GM18868 (cell line): Measurements from ENCODE around the gene SNPH.

Experiments
- ATAC-seq: cut with Tn5 transposase; IDR thresholded peaks from one replicate; pipeline ENCODE4 v1.9.1; 2021; ENCODE audit warnings: mild to moderate bottlenecking, moderate library complexity; ENCODE audit not compliant: unreplicated experiment

The SNPH gene

GRCh38 chr20:1321654-1321939 lies 55.5 kb downstream of the SNPH start:
- ATAC-seq, result no peak

DNA sequence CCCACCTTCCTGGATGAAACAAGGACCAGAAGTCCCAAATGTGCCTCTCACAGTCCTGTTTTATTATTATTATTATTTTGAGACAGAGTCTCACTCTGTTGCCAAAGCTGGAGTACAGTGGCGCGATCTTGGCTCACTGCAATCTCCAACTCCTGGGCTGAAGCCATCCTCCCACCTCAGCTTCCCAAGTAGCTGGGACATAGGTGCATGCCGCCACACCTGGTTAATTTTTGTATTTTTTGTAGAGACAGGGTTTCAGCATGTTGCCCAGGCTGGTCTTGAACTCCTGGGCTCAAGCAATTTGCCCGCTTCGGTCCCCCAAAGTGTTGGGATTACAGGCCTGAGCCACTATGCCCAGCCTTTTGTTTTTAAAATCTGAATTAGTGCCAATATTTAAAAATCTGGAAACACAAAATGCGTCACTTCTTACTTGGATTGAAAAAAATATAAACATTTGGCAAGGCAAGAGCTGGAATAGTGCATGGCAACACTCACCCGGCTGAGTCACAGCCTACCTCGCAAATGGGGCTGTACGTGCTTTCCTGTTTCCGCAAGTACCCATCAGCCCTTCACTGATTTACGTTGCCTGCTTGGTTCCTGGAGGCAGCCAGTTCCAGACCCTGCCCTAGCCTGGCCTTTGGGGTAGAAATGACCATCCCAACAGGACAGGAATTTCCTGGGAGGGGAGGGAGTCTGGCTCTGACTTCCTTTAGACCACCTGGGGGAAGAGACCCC lies 56.6 kb downstream of the SNPH start:
- ATAC-seq, result no peak

DNA sequence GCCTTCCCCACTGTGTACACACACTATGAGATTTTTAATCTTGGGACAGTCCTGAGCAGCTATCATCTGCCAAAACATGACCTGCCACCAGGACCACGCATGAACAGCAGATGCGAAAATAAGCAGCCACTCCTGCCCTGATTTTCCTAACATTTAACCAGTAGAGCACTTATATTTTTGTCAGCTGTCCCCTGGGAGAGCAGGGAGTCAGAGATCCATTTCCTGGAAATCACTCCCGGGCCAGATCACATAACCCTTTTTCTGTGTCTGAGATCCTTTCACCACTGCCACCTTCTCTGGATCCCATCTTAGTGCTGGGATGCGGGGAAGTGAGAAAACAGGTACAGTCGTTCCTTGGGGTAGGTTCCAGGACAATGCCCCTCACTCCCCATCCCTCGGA lies 57.2 kb downstream of the SNPH start:
- no peak for ATAC-seq

DNA sequence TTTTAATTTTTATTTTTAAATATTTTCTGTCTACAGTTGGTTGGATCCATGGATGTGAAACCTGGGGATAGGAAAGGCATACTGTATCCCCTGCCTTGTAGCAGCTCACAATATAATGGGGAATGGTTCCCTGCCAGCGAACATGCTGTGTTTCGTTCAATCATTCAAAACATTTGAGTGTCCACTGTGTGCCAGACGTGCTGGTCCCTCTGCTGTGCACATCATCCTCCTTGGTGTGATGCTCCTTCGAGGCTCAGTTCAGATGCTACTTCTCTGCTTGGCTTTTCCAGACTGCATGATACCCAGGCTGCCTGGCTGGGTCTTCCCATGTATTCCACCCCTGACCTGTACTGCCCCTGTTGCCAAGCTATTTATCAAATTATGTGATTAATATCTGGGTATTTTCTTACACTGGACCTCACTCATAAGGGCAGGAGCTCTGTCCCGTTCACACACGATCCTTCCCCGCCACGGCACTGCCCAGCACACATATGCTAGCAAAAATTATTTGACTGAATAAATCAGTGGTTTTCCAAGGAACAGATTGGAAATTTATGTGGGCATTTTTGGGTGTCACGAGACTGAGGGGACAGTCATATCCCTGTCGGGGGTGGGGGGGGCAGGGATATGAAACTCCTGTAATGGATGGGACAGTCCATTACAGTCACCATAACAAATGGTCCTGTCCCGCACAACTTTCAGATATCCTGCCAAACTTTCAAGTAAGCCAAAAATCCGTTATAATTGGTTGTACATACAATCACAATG lies 57.9 kb downstream of the SNPH start:
- ATAC-seq, result no peak

GRCh38 chr20:1324598-1325172 lies 58.6 kb downstream of the SNPH start:
- no peak for ATAC-seq

DNA sequence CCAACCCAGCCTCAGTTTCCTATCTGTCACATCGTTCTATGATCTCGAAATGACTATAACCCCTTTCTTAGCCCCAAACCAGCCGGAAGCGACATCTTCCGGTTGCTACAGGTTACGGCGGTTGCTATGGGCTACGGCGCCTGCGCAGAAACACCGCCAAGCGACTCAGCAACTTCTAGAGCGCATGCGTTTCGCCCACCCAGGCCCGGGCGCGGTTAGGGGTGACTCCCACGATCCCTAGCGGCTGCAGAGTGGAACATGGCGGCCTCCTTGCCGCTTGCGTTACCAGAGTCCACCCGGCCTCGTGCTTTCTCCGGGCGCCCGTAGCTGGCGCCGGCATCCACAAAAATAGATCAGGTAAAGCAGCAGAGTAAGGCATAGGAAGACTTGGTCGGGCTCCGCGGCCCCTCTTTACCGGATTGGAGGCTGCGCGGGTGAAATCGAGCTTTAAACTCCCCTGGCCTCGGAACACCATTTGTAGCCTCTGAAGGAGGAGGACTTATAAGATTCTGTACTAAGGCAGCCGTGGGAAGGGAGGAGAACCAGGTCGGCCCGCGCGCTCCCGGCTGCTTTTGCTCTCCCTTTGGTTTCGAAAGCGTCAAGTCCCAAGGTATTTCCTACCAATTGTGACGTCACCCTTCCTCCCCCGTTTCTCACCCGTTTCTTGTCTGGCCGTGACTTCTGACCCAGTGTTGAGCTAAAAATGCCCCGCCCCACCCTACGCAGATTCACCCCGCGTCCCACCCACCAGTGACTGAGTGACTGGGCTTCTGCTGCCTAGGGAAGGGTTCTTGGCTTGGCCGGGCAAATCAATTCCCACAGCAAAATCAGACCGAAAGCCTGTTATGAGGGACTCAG lies 59.3 kb downstream of the SNPH start:
- peak; percentile 83 for ATAC-seq

DNA sequence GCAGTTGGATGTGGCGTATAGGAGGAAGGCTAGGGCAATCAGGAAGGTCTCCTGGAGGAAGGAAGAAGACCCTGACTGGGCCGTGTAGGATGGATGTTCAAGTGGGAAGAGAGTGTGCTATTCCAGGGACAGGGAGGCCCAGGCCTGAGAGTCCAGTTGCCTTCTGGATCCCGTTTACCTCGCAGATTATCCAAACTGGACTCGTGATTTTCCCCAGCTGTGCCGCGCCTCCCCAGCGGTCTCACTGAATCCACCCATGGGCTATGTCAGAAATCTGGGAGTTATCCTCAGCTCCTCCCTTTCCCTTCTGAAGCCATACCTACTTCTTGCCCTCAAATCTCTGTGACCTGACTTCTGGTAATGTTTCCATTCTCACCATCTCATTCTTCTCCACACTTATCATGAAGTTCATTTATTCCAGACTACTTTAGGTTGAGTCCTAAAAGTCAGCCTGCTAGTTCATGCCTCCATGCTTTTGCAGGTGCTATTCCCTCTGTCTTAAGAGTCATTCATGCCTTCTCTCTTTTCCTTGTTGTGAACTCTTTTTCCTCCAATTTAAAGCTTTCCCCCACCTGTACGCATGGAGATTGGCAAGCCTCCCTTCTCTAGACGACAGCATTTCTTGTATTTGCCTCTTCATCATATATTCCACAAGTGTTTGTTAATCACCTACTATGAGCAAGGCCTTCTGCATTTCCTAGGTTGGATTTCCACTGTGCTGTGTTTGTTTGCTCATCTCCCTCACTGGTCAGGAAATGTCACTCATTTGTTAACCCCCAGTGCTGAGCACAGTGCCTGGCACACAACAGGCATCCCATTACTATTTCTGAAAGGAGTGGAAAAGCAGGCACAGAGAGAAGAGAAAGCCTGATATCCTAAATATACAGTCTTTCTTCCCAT lies 60.2 kb downstream of the SNPH start:
- ATAC-seq, result no peak

DNA sequence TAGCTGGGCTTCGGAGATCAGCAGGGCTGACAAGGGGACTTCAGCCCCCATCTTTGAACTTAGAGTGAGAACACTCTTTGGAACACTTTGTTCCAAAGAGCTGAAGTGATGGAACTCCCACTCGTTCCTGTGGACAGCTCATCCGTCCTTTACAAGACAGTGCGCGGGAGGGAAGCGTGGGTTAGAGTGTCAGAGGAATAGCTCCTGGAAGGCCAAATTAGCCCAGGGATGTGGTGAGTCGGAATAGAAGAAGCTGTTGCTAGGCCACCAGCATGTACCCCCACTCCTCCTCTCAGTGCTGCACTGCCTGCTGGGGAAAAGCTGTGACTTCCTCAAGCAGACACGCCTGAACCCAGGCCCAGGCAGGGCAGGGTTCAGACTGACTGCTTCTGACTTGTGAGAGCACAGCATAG lies 61.2 kb downstream of the SNPH start:
- no peak for ATAC-seq

DNA sequence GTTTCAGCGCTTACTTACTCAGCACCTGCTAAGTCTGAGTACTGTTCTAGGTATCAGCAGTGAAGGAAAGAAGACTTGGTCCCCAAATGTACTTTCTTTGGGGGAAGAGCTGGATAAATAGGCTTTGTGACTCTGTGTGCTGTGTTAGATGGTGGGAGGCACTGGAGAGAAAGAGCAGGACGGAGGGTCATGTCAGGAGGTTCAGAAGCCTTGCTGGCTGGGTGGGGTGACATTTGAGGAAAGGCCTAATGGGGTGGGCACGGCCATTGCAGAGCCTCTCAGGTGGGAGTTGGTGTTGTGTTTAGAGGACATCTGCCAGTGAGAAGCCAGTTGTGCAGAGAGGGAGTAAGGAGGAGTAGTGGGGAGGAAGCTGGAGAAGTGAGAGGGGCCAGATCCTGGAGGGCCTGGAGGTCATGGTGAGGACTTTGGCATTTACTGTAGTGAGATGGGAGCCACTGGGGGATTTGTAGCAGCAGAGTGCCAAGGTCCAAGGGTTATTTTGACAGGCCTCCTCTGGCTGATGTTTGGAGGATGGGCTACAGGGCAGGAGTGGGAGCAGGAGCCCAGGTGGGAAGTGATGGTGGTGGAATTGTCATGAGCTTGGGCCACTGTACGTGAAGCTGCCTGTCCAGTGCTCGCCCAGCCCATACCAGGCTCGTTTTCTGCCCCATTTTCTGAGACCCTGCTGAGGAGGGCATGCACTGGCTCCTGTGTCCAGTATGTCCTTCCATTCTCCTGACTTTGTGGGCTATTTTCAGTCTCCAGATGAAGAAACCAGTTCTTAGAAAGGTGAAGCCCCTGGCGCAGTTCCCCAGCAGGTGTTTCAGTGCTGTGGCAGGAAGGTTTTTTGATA lies 62.0 kb downstream of the SNPH start:
- no peak for ATAC-seq

DNA sequence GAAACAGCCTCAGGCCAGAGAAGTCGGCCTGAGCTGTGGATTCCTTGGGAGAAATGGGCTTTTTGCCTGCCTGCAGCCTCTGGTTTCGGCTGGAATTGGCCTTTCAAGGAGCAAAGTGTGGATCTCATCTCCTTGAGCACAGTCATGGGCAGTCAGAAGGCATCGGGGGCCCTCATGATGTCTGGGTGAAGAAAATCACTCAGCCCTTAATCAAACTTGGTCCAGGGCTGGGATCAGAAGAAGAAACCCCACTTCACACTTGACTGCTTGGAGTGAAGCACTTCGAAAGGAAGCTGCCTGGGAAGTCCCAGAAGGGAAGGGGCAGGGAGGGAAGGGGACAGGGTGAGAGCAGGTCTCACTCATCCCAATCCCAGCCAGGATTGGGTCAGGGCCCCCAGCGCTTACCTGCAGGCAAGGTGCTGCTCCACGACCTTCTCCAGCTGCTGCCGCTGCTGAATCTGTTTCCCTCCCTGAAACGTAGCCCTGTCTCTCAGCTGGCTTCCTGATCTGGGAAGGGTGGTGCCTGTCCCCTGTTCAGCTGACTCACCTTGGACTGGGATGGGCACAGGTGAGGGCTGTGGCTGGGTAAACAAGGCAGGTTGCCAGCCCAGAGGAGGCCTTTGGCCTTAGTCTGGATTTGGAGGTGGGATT lies 62.7 kb downstream of the SNPH start, which contains the start of gene SDCBP2:
Gene SDCBP2, minus strand, starts transcription at position 460 of the 651 bp plus-strand sequence. CDS start 8,723 bp downstream, outside the sequence.
- ATAC-seq, result no peak

GRCh38 chr20:1330075-1330830 lies 64.2 kb downstream of the SNPH start:
- peak; percentile 46 for ATAC-seq

DNA sequence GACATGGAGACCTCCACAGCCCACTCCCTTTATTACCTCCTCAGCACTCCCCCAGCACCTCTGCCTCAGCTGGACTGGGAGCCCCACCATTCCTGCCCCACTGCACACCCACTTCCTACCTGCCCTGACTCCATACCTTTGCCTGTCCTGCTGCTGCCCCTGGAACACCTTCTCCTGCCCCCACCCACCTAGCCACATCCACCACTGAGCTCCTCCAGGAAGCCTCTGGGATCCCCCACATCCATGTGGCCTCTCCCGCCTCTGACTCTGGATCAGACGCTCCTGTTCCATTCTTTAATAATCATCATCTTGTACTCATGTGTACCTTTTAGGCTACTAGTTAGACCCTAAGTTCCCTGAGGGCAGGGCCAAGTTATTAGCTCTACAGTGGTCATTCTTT lies 65.0 kb downstream of the SNPH start:
- no peak for ATAC-seq

DNA sequence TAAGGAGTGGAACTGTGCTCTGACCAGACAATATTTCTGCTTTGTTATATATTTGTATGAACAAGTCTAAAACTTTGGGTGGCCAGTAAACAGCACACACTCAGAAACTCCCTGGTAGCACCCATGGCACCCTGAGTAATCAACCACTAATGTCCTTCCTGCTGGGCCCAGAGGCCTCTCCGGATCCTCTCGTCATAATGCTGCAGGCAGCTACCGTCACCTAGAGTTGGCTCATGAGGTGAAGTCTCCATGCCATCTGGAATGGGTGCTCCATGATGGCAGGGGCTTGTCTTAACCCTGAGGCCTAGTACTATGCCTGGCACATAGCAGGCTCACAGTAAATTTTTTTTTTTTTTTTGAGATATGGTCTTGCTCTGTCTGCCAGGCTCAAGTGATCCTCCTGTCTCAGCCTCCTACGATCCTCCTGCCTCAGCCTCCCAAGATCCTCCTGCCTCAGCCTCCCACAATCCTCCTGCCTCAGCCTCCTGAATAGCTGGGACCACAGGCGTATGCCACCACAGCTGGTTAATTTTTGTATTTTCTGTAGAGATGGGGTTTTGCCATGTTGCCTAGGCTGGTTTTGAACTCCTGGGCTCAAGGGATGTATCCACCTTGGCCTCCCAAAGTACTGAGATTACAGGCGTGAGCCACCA lies 65.8 kb downstream of the SNPH start:
- ATAC-seq, result no peak

- ATAC-seq, result no peak
Observed at GRCh38 chr20:1332749-1333300, 66.7 kb downstream of the SNPH start.

- ATAC-seq, result no peak
Observed at GRCh38 chr20:1333462-1334369, 67.6 kb downstream of the SNPH start.

GRCh38 chr20:1334370-1334731 lies 68.3 kb downstream of the SNPH start:
- ATAC-seq, result no peak
